ENCODE measurements around the gene IFT43. TPM values are rescaled to one million over a fixed set of nuclear protein-coding genes. Genes with fewer than 3 reads are reported as not detected.

Gene IFT43
- total RNA-seq, 1 experiment from 2014 or later = 20.0 TPM

DNA sequence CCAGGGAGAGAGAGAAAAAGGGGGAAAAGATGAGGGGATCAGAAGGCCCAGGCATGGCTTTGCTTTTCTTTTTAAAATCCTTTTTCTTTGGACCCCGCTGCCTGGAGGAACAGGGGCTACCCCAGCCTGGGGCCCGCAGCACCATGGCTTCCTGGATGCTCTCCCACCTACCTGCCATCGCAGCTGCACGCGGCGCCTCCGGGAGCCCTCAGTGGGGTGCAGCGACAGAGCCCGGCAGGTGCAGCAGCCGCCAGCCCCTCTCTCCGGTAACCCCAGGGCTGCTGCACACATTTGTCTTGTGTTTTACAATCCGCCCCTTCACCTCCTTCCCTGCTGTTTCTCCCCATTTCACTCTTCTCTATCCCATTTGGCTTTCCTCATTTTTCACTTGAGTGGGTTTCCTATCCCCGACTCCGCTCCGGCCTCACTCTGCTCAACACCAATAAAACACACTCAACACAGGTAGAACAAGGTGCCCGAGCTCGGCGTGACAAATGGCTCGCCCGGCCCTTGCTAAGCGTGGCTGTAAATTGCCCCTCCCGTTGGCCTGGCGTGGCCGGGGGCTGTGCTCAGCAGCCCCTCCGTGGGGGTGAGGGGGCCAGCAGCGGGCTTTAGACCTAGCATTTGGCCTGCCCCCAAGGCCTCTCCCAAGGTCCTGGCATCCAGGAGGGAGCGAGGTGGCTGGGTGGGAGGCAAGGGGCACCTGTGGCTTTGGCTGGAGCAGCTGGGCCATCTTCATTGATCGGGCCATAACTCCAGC lies 113.5 kb downstream of the IFT43 start:
- no TSS peak for BruUV-seq (replicated peaks)

DNA sequence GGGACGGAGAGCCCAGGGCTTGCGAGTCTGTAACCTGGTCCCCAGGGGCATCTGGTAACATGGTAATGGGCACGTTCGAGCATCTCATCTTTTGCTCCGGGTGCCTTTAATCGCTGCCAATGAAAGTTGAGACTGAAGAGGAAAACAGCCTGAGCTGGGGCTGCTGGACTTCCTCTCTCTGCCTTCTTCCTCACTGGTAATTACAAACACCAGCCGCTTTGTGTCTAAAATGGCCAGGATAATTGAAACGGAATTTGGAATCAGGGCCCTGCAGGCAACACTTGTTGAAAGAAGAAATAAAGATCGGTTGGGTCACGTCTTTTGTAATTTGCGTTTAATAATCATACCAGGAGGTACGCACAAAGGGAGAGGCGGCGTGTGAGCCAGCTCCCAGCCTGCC lies 114.7 kb downstream of the IFT43 start:
- Histone ChIP-seq H3K27ac (ENCODE audit: low read length) (no peak overlapping the region), H3K27me3 (ENCODE audit: control insufficient read depth, insufficient read depth, low read length) (no peaks in the 10 kb centered on the region), H3K9me3 (ENCODE audit: control insufficient read depth, insufficient read depth, low read depth, low read length) (no peaks in the 10 kb centered on the region), H3K4me3 (ENCODE audit: low read depth in 2 of 2, low read length in 2 of 2) (no peak overlapping the region), H3K4me1 (ENCODE audit: control insufficient read depth, insufficient read depth, low read length) (no peaks in the 10 kb centered on the region), H3K36me3 (ENCODE audit: control insufficient read depth, insufficient read depth, low read length) (no peaks in the 10 kb centered on the region)
- CTCF ChIA-PET = no interaction called here
- intact Hi-C loops (cut with micrococcal nuclease; ENCODE audit: unreplicated experiment) (no loop called here), in situ Hi-C loops (cut with HindIII; ENCODE audit: low pct_unique_long_range_greater_than_20kb, low sequenced_read_pairs) (no loop called here)
- POLR2A ChIA-PET = no interaction called here
- ATAC-seq = no peak
- no peak for DNase-seq (ENCODE audit: low read depth, low spot score)
- TF ChIP-seq SIN3A (IDR thresholded peaks at IDR 0.05; ENCODE audit: borderline replicate concordance, insufficient read depth, low read depth, low read length) = no peak
- TF ChIP-seq, protein P1, sequence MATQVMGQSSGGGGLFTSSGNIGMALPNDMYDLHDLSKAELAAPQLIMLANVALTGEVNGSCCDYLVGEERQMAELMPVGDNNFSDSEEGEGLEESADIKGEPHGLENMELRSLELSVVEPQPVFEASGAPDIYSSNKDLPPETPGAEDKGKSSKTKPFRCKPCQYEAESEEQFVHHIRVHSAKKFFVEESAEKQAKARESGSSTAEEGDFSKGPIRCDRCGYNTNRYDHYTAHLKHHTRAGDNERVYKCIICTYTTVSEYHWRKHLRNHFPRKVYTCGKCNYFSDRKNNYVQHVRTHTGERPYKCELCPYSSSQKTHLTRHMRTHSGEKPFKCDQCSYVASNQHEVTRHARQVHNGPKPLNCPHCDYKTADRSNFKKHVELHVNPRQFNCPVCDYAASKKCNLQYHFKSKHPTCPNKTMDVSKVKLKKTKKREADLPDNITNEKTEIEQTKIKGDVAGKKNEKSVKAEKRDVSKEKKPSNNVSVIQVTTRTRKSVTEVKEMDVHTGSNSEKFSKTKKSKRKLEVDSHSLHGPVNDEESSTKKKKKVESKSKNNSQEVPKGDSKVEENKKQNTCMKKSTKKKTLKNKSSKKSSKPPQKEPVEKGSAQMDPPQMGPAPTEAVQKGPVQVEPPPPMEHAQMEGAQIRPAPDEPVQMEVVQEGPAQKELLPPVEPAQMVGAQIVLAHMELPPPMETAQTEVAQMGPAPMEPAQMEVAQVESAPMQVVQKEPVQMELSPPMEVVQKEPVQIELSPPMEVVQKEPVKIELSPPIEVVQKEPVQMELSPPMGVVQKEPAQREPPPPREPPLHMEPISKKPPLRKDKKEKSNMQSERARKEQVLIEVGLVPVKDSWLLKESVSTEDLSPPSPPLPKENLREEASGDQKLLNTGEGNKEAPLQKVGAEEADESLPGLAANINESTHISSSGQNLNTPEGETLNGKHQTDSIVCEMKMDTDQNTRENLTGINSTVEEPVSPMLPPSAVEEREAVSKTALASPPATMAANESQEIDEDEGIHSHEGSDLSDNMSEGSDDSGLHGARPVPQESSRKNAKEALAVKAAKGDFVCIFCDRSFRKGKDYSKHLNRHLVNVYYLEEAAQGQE (IDR thresholded peaks at IDR 0.05; ENCODE audit: insufficient read depth in 1 of 2, low read depth in 2 of 2, low read length in 1 of 2) = no peak
- no peak for TF ChIP-seq POLR2AphosphoS5 (IDR thresholded peaks at IDR 0.05; ENCODE audit: low read depth, low read length)
- TF ChIP-seq, protein P2, sequence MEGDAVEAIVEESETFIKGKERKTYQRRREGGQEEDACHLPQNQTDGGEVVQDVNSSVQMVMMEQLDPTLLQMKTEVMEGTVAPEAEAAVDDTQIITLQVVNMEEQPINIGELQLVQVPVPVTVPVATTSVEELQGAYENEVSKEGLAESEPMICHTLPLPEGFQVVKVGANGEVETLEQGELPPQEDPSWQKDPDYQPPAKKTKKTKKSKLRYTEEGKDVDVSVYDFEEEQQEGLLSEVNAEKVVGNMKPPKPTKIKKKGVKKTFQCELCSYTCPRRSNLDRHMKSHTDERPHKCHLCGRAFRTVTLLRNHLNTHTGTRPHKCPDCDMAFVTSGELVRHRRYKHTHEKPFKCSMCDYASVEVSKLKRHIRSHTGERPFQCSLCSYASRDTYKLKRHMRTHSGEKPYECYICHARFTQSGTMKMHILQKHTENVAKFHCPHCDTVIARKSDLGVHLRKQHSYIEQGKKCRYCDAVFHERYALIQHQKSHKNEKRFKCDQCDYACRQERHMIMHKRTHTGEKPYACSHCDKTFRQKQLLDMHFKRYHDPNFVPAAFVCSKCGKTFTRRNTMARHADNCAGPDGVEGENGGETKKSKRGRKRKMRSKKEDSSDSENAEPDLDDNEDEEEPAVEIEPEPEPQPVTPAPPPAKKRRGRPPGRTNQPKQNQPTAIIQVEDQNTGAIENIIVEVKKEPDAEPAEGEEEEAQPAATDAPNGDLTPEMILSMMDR (IDR thresholded peaks at IDR 0.05) = no peak
- no peak for TF ChIP-seq TCF7L2 (IDR thresholded peaks at IDR 0.05; ENCODE audit: low read depth, low read length)
- no TSS peak for BruUV-seq (replicated peaks)

More for the DNA sequence above, 113.5 kb downstream of the IFT43 start:
- Histone ChIP-seq H3K9me3 (ENCODE audit: control insufficient read depth, insufficient read depth, low read depth, low read length) (no peaks in the 10 kb centered on the region), H3K36me3 (ENCODE audit: control insufficient read depth, insufficient read depth, low read length) (no peaks in the 10 kb centered on the region), H3K4me1 (ENCODE audit: control insufficient read depth, insufficient read depth, low read length) (no peaks in the 10 kb centered on the region), H3K4me3 (ENCODE audit: low read depth in 2 of 2, low read length in 2 of 2) (no peak overlapping the region), H3K27ac (ENCODE audit: low read length) (no peak overlapping the region), H3K27me3 (ENCODE audit: control insufficient read depth, insufficient read depth, low read length) (no peaks in the 10 kb centered on the region)
- ATAC-seq = no peak
- POLR2A ChIA-PET = no interaction called here
- no peak for DNase-seq (ENCODE audit: low read depth, low spot score)
- CTCF ChIA-PET = no interaction called here
- TF ChIP-seq TCF7L2 (IDR thresholded peaks at IDR 0.05; ENCODE audit: low read depth, low read length) (no peak), POLR2AphosphoS5 (IDR thresholded peaks at IDR 0.05; ENCODE audit: low read depth, low read length) (no peak), SIN3A (IDR thresholded peaks at IDR 0.05; ENCODE audit: borderline replicate concordance, insufficient read depth, low read depth, low read length) (no peak)
- TF ChIP-seq, protein P2 (IDR thresholded peaks at IDR 0.05) = no peak
- TF ChIP-seq, protein P1 (IDR thresholded peaks at IDR 0.05; ENCODE audit: insufficient read depth in 1 of 2, low read depth in 2 of 2, low read length in 1 of 2) = no peak
- in situ Hi-C loops (cut with HindIII; ENCODE audit: low pct_unique_long_range_greater_than_20kb, low sequenced_read_pairs) = no loop called here
- intact Hi-C loops (cut with micrococcal nuclease; ENCODE audit: unreplicated experiment) = no loop called here

Measured in Panc1 (cell line).